M059J (cell line): ENCODE measurements around the gene ZNF316. TPM values are rescaled to one million over a fixed set of nuclear protein-coding genes. Genes with fewer than 3 reads are reported as not detected.

ENCODE experiments used
- DNase-seq: peaks from one replicate; pipeline ENCODE4 v3.0.0-alpha.2; 2012; ENCODE audit warnings: low read depth
- total RNA-seq: library from RNA; depleted of rRNA; stranded (reverse); fragments of >200 nt; shearing (Covaris generic); gene quantifications from 2 replicates; pipeline ENCODE4 v1.2.3, GENCODE V29; 2014; rRNA removed

ZNF316 gene
- total RNA-seq: 5.6 and 7.8 TPM in 2 replicates

GRCh38 chr7:6636741-6637543 is at the start of gene ZNF316:
ZNF316 (plus strand) TSS chr7:6637318; CDS start chr7:6642410, 5,092 bp downstream.
- DNase-seq: peak; percentile 40

GRCh38 chr7:6588566-6588965 is 48.6 kb upstream of the ZNF316 start:
- DNase-seq: no peak

- no peak for DNase-seq
These were observed 47.8 kb upstream of the ZNF316 start for GRCh38 chr7:6589151-6589828.

- peak; percentile 70 for DNase-seq
These were observed 47.1 kb upstream of the ZNF316 start, which contains the start of gene INTS15 for GRCh38 chr7:6589829-6590644. INTS15 (plus strand) TSS chr7:6590021; CDS start chr7:6590284, 263 bp downstream.

- peak; percentile 47 for DNase-seq
These were observed 46.4 kb upstream of the ZNF316 start for GRCh38 chr7:6590645-6591110.

- no peak for DNase-seq
These were observed 37.0 kb upstream of the ZNF316 start for GRCh38 chr7:6600093-6600492.

GRCh38 chr7:6604458-6604857 is 32.7 kb upstream of the ZNF316 start:
- no peak for DNase-seq

GRCh38 chr7:6606866-6607583 is 30.1 kb upstream of the ZNF316 start:
- no peak for DNase-seq

GRCh38 chr7:6607651-6608051 is 29.5 kb upstream of the ZNF316 start:
- no peak for DNase-seq

GRCh38 chr7:6608081-6608480 is 29.0 kb upstream of the ZNF316 start:
- no peak for DNase-seq

GRCh38 chr7:6608794-6609193 is 28.3 kb upstream of the ZNF316 start:
- DNase-seq: no peak

GRCh38 chr7:6612819-6613218 is 24.3 kb upstream of the ZNF316 start:
- DNase-seq: peak; percentile 20

GRCh38 chr7:6613706-6614105 is 23.4 kb upstream of the ZNF316 start:
- DNase-seq: peak; percentile 20

GRCh38 chr7:6614953-6615722 is 22.0 kb upstream of the ZNF316 start, which contains the start of gene ZNF853:
ZNF853 (plus strand) TSS chr7:6615610; CDS start chr7:6616175, 565 bp downstream.
- no peak for DNase-seq

GRCh38 chr7:6615723-6616555 is 21.2 kb upstream of the ZNF316 start:
- peak; percentile 8 for DNase-seq

GRCh38 chr7:6616854-6617643 is 20.1 kb upstream of the ZNF316 start:
- DNase-seq: no peak

- peak; percentile 42 for DNase-seq
These were observed 18.5 kb upstream of the ZNF316 start for GRCh38 chr7:6618621-6619020.

- no peak for DNase-seq
These were observed 17.2 kb upstream of the ZNF316 start for GRCh38 chr7:6619961-6620360.
